Stimulated activated CD8-positive, alpha-beta memory T cell treated with anti-CD3 and anti-CD28 coated beads, Interleukin-2, amount 100 ng/mL, for 1 hour (primary cell): ENCODE results near the gene RNF207.

Source experiments
- DNase-seq, 2 donors: peaks; one replicate each; pipeline ENCODE4 v3.0.0-alpha.2; 2020; ENCODE audit warnings: low read depth in 2 of 2

RNF207 gene

DNA sequence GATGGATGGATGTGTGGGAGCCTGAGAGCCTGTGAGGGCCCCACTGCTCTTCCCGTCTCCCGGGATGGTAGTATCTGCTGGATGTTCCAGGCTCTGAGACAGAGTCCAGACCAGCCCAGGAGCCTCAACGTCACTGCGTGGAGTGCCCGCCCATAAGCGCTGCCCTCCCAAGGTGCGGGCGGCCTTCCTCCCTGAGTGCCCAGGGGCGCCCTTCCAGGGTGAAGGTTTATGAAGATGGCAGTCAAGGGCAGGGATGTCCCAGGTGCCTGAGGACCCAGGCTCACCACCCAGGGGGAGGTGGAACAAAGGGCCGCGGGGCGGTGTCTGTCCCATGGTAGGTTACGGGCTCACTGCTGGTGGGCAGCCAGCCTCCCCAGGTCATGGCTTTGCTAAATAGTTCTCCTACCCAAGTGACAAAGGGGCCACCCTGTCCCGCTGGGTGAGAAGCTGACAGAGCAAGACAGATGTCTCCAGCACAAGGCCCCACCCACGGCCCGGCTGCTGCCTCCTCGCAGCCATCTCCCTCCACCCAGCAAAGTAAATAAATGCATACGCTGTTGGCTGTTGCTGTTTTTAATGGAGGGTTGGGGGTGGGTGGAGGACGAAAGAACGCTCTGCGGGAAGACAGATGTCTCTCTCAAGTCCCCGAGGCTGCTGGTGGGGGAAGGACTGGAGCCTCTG is 63.9 kb downstream of the RNF207 start:
- no peak for DNase-seq

DNA sequence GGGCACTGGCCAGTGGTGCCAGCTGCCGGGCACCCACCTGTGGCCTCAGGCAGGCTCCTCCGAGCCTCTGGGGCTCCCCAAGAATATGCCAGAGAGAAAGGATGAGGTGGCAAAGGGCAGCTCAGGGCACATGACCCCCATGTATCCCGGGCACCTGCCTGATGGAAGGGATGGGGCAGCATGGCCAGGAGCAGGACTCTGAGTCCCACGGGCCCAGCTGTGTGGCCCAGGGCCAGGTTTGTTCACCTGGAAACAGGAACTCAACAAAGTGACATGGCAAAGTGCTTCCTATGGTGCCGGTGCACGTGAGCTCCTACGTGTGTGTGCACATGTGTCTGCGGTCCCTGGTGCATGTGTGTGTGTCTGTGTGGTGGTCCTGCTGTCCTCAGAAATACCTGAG is 64.5 kb downstream of the RNF207 start:
- no peak for DNase-seq
